ENCODE results near the gene NCAPH2.
"Not testable (repeated sequence)": the region's sequence is repeated elsewhere in the genome, so short reads cannot be mapped to it uniquely, and the experiment has no call there.

Gene NCAPH2

GRCh38 chr22:50535113-50535512, 27.1 kb downstream of the NCAPH2 start:
- H3K27me3 Mint-ChIP-seq (ENCODE audit: low read depth, poor library complexity): peaks cover 33% of the 10 kb centered on the region
- H3K4me3 Mint-ChIP-seq: no peak overlapping the region

GRCh38 chr22:50536226-50536625, 28.2 kb downstream of the NCAPH2 start:
- no peak for DNase-seq
- Mint-ChIP-seq H3K4me3 (no peak overlapping the region), H3K9me3 (no peaks in the 10 kb centered on the region), H3K27me3 (ENCODE audit: low read depth, poor library complexity) (peaks cover 27% of the 10 kb centered on the region), H3K27ac (no peak overlapping the region), H3K36me3 (ENCODE audit: low read depth) (no peaks in the 10 kb centered on the region), H3K4me1 (peaks cover 47% of the 10 kb centered on the region)
- no peak for TF ChIP-seq CTCF (IDR thresholded peaks at IDR 0.05)

More at GRCh38 chr22:50535113-50535512, 27.1 kb downstream of the NCAPH2 start:
- no peaks in the 10 kb centered on the region for H3K9me3 Mint-ChIP-seq
- TF ChIP-seq CTCF (IDR thresholded peaks at IDR 0.05): no peak
- H3K27ac Mint-ChIP-seq: no peak overlapping the region
- no peak for DNase-seq
- H3K36me3 Mint-ChIP-seq (ENCODE audit: low read depth): no peaks in the 10 kb centered on the region
- H3K4me1 Mint-ChIP-seq: peaks cover 38% of the 10 kb centered on the region

- Mint-ChIP-seq H3K36me3 (ENCODE audit: low read depth) (no peaks in the 10 kb centered on the region), H3K9me3 (no peaks in the 10 kb centered on the region), H3K4me3 (no peak overlapping the region), H3K27me3 (ENCODE audit: low read depth, poor library complexity) (peaks cover 22% of the 10 kb centered on the region), H3K4me1 (peaks cover 43% of the 10 kb centered on the region), H3K27ac (no peak overlapping the region)
- DNase-seq: no peak
- TF ChIP-seq CTCF (IDR thresholded peaks at IDR 0.05): no peak
These were observed 29.7 kb downstream of the NCAPH2 start for GRCh38 chr22:50537765-50538164.

- Mint-ChIP-seq H3K27ac (no peak overlapping the region), H3K27me3 (ENCODE audit: low read depth, poor library complexity) (peaks cover 14% of the 10 kb centered on the region), H3K4me1 (peaks cover 24% of the 10 kb centered on the region), H3K4me3 (no peak overlapping the region), H3K9me3 (no peaks in the 10 kb centered on the region), H3K36me3 (ENCODE audit: low read depth) (no peaks in the 10 kb centered on the region)
- no peak for DNase-seq
- no peak for TF ChIP-seq CTCF (IDR thresholded peaks at IDR 0.05)
These were observed 32.4 kb downstream of the NCAPH2 start for GRCh38 chr22:50540381-50540780.

- peaks cover 21% of the 10 kb centered on the region for H3K27me3 Mint-ChIP-seq (ENCODE audit: low read depth, poor library complexity)
- not testable (repeated sequence) for DNase-seq; H3K36me3 Mint-ChIP-seq (ENCODE audit: low read depth); H3K27ac Mint-ChIP-seq; H3K9me3 Mint-ChIP-seq; H3K4me3 Mint-ChIP-seq
- peaks cover 29% of the 10 kb centered on the region for H3K4me1 Mint-ChIP-seq
These were observed 33.6 kb downstream of the NCAPH2 start for GRCh38 chr22:50541667-50542026.

GRCh38 chr22:50542416-50542927, 34.4 kb downstream of the NCAPH2 start:
- Mint-ChIP-seq H3K4me3 (no peak overlapping the region), H3K36me3 (ENCODE audit: low read depth) (no peaks in the 10 kb centered on the region), H3K27ac (no peak overlapping the region), H3K9me3 (no peaks in the 10 kb centered on the region), H3K4me1 (peaks cover 29% of the 10 kb centered on the region), H3K27me3 (ENCODE audit: low read depth, poor library complexity) (peaks cover 16% of the 10 kb centered on the region)
- no peak for TF ChIP-seq CTCF (IDR thresholded peaks at IDR 0.05)
- DNase-seq: no peak
